Kidney tubule cell (primary cell): ENCODE results near the gene MAN1A1.

Experiments
- DNase-seq: peaks from one replicate; pipeline ENCODE4 v3.0.0-alpha.2; 2018; ENCODE audit warnings: low spot score

MAN1A1 gene

DNA sequence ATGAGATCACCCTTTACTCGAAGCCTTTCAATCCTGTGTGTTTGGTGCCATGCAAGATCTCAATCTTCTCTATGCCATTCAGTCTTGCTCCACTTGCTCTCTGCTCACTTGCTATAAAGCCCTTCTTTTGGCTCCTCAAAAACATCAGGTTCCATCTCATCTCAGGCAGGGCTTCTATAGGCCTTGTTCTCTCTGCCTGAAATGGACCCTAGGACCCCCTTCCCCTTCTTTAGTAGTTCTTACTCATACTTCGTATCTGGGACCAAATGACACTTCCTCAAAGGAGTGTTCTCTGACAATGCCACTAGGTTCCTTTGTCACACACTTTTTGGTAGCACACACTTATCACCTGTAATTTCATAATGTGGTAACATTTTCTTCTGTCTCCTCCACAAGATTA lies 154.4 kb downstream of the MAN1A1 start:
- no peak for DNase-seq

GRCh38 chr6:119193707-119194106 lies 155.9 kb downstream of the MAN1A1 start:
- DNase-seq = no peak

DNA sequence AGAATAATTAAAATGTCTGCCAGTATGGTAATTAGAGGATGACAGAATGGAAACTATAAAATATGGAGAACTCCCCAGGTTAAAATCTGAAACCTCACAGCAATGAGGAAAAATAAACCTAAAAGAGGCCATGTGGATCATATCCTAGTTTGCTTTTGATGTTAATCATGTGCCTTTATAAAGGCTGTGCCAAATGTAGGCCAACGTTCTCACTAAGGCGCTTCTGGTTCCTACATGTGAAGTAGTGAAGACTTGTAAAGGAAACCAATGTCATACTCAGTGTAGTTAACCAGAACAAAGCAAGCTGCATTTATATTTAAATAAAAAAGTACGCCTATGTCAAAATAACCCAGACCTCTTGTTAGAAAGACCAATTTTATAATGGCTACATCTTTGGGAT lies 157.4 kb downstream of the MAN1A1 start:
- DNase-seq = no peak

DNA sequence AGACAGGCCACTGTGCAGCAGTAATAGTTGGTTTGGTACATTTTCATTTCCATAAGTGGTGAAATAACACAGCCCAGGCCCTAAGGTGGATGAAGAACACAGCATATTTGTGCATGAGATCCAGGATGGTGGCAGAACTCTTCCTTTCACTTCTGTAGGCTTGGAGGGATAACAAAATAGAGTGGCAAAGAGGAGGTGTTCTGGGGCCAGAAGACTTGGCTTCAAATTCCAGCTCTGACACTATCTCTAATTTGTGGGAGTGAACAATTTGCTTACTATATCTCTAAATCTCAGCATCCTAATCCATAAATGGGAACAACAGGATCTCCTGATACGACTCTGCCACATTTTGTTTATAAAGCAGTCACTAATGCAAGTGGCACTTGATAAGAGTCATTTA lies 159.4 kb downstream of the MAN1A1 start:
- DNase-seq = no peak

DNA sequence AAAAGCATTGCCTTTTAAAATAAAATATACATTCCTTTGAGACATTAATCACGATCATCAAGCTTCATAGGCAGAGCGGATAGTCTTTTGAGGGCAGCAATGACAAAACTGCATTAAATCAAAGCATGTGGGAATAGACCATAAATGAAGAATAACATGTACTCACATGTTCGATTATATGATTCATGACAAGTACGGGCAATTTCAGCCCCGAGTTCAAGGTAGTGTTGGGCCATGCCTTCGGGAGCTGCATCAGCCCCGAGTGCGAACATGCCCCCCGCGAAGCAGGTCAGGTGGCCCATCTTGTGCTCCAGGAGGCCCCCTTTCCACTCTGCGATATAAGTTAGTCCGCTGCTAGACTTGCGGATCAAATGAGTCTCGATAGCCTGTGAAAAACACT lies 160.1 kb downstream of the MAN1A1 start:
- no peak for DNase-seq

GRCh38 chr6:119187596-119187995 lies 162.0 kb downstream of the MAN1A1 start:
- DNase-seq = no peak

DNA sequence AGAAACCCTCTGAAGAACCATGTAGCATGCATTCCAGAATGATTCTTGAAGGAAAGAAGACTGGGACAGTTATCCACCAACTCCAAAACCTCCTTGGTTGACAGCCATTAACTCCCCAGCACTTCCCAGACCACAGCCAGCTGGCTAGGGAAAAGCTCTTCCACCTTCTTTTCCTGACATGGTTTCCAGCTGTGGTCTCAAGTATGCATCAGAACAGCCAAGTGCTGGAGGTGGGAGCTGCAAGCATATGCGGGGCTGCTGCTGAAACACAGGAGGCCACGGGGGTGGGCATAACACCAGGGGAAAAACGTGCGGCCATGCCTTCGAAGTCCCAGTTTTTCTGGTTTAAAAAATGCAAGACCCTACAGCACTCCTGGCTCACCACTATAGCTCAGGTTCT lies 163.1 kb downstream of the MAN1A1 start:
- DNase-seq = no peak

DNA sequence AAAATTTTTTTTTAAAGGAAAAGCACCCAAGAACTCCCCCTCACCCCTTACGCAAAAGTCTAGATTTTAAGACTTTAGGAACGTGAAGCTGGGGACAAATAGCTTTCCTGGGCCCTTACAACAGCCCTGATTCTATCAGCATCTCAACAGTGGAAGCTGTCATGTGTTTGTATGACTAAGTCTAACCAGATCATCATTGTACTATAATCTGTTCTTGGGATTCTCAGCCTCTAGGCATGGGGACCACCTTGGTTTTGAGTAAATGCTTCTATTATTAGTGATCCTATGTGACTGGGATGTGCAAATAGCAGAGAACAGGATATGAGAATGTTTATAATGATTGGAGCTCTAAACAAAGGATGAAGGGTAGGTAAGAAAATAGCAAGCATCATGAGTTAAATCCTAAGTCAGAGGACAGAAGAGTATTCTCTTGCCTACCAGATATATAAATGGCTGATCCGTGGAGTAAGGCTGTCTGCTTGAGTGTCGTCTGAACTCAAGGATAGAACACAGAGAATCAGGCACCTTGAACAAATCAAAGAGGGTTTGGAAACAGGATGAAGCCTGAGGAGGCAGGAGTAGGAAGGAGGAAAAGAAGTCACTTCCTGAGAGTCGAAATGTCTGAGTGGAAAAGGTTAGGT lies 165.4 kb downstream of the MAN1A1 start:
- DNase-seq = no peak

GRCh38 chr6:119183457-119183856 lies 166.1 kb downstream of the MAN1A1 start:
- DNase-seq = no peak

GRCh38 chr6:119182875-119183274 lies 166.7 kb downstream of the MAN1A1 start:
- no peak for DNase-seq

GRCh38 chr6:119182216-119182803 lies 167.3 kb downstream of the MAN1A1 start:
- no peak for DNase-seq

DNA sequence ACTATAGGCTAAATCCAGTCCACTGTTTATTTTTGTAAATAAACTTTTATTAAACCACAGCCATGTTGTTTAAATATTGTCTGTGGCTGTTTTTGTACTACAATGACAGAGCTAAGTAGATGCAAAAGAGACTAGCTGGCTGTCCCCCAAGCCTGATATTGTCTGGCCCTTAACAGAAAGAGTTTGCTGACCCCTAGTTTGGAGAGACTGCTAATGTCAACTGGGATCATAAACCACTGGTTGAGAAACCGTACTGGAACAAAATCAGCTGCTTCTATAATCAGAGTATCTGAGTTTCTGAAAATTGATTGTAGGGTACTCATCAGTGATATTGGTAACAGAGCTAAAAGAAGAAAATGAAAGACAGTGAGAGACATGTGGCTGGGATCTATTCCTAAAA lies 168.5 kb downstream of the MAN1A1 start:
- no peak for DNase-seq

DNA sequence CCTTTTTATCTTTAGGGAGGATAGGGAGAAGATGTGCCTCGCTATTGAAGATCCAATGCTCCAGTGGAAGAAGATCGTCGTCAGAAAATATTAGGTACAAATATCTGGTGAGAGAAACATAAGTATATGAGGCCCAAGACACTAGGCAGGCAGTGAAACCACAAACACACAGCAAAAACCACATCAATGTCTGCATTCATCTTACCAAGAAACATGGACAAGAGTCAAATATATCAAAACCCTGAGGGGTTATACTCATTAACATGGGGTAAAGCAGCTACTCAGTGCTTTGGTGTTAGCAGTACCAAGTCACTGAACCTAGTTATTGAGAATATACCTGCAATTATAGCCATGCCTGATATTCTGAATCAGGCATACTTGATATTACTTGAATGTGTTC lies 169.7 kb downstream of the MAN1A1 start:
- DNase-seq = no peak

DNA sequence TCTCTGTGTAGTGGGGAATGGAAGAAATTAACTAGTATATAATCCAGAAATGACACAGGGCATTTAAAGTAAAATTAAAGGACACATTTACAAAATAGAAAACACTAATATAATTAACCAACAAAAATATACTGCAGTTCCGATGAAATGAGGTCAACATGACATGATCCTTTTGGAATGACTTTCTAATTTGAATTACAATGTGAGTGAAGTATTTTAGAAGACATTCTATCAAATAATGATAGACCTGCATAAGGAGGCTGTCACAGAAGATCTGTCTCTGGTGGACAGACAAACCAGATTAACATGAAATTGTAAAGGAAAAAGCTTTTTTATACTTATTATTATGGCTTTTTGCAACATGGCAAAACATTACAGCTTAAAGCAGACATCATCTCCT lies 170.5 kb downstream of the MAN1A1 start:
- no peak for DNase-seq

- DNase-seq = no peak
These were observed 173.1 kb downstream of the MAN1A1 start for GRCh38 chr6:119176445-119176844.

DNA sequence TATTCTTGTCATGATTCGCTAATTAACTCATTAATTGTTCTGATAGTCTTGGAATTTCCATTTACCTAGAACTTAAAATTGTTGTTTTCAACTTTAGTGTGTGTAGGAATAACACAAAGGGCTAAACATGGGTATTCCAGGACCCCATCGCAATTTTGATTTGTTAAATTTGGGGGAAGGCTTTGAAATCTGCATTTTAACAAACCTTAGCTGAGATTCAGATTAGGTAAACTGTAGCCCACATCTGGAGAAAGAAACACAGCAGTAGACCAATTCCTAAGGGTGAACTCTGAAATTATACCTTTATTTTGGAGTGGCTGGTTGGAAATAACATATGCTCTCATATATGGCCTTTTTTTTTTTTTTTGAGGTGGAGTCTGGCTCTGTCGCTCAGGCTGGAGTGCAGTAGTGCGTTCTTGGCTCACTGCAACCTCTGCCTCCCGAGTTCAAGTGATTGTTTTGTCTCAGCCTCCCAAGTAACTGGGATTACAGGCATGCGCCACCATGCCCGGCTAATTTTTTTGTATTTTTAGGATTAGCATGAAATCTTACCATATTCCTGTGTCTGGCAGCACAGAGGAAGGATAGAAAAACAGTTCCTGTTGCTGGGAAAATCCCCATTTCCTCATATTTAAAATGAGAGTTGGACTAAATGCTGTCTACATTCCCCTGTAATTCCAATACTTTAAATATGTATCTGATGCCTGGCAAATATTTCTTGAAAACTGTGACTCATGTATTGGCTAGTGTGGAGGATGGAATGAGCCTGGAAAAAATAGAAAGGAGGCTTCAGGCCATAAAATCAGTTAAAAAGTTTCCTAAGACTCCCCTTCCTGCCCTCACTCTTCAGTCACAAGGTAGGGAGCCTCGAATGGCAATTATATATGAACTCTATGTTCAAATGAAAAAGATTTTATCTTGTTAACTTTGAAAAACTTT lies 174.4 kb downstream of the MAN1A1 start:
- peak; percentile 10 for DNase-seq

DNA sequence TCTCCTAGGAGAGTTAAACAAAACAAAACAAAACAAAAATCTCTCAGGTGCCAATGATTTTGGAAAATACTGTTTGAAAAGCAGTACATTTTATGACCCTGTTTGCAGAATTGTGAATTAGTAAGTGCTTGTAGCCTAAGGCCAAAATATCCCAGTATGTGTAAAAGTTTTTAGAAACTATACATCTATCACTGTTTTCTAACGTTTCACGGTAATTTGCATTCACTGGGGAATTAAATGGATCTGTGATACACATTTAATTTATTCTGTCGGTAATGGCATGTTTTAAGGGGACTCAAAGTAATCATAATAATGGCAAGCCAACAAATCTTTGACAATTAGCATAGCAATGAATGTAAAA lies 175.5 kb downstream of the MAN1A1 start:
- DNase-seq = no peak

GRCh38 chr6:119173249-119174084 lies 176.1 kb downstream of the MAN1A1 start:
- no peak for DNase-seq

DNA sequence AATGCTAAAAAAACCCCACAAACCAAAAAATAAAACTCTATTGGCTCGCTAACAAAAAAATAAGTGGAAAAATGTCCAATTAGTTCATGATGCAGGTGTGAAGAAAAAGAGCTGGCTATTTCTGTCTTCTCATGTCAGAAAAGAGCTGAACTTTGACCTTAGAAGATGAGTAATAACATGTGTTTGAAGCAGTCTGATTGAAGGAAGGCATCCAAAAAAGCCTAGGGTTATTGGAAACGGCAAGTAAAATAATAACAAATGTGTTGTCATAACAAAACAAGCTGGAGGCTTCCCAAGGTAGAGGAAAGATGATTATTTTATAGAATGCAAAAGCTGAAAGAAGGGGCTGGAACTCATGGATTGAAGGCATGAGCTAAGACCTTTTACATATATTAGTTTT lies 176.7 kb downstream of the MAN1A1 start:
- peak; percentile 40 for DNase-seq

GRCh38 chr6:119171864-119172588 lies 177.5 kb downstream of the MAN1A1 start:
- DNase-seq = no peak

DNA sequence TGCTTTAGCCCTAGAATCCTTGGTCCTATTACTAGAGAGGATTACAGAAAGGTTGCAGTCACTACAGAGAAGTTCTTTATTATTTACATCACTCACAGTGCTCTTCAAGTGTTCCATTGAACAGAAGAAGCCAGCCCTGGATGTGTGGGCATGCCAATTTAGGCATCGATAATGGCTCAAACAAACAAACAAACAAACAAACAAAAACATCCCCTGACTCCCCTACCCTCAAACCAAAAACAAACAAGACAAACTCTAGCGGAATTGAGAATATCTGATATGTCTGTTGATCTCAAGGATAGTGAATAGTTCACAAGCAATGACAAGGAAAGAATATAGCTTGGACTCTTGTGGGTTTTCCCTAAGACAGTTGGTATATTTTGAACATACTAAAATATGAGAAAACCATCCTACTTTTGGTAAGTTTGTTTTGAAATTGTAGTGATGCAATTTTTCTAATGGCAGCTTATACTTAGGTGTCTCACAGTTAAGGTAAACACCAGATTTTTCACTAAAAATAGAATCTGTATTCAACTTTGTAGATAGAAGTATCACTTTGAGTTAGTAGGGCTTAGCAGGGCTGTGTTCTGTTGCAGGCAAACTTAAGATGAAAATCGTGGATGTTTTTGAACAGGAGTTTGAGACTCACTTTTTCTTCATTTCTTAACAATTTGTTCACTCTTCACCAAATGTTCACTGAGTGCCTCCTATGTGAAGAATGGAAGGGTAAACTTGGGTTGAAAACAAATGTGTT lies 178.3 kb downstream of the MAN1A1 start:
- DNase-seq = no peak
